NB4 (cell line): Measurements from ENCODE around the gene IL36A.

Experiments
- CTCF ChIP-seq: IDR thresholded peaks from one replicate; pipeline ENCODE4 v1.5.1; 2012; ENCODE audit warnings: low read depth, low read length
- POLR2A ChIP-seq: IDR thresholded peaks from 2 replicates; pipeline ENCODE4 v1.6.1; 2011; ENCODE audit warnings: mild to moderate bottlenecking; ENCODE audit not compliant: insufficient read length; ENCODE audit errors: extremely low read depth

- TF ChIP-seq CTCF = no peak
- no peak for TF ChIP-seq POLR2A
Measured at GRCh38 chr2:113046465-113046864, 41.2 kb downstream of the IL36A start.
